ENCODE measurements around the gene RET.

The RET gene

DNA sequence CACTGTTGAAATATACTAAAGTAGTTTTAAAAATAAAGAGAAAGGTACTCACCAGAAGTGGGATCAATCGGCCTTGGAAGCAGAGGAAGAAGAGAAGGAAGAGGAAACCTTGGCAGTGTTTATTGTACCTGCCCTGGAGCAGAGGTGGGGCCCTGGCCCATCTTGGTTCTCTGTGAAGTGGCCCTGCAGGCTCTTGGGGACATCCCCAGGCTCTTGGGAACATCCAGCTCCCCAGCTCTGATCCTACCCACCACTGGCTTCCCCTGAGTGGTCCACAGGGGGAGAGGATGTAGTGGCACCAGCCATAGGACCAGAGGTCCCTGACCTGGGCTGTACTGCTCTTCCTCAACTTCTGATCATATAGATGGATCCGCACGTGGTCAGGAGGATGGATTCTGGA, 22.3 kb upstream of the RET start:
- Histone ChIP-seq H3K4me3 (ENCODE audit: low read length in 2 of 2) (no peak overlapping the region), H3K79me1 (ENCODE audit: low read depth, low read length) (no peaks in the 10 kb centered on the region), H3K14ac (ENCODE audit: low read length) (no peak overlapping the region), H3K4me1 (ENCODE audit: control insufficient read depth in 2 of 2, insufficient read depth in 1 of 2, low read depth in 1 of 2, low read length in 2 of 2) (no peaks in the 10 kb centered on the region), H2AK5ac (ENCODE audit: low read depth, low read length) (no peak overlapping the region), H3K23ac (ENCODE audit: low read depth, low read length, poor library complexity) (no peak overlapping the region), H2AFZ (ENCODE audit: low read length) (no peak overlapping the region), H3K27ac (replicated peaks; ENCODE audit: low read length) (no peak overlapping the region), H3K36me3 (replicated peaks in 1 of 2; ENCODE audit: control insufficient read depth in 2 of 2, insufficient read depth in 2 of 2, low read length in 2 of 2) (no peaks in the 10 kb centered on the region), H3K9me3 (replicated peaks in 1 of 2; ENCODE audit: control insufficient read depth in 2 of 2, insufficient read depth in 1 of 2, low read depth in 1 of 2, low read length in 2 of 2) (no peaks in the 10 kb centered on the region), H4K8ac (ENCODE audit: low read depth, low read length) (no peak overlapping the region), H2BK120ac (ENCODE audit: low read depth, low read length) (no peak overlapping the region), H2BK15ac (ENCODE audit: low read length) (no peak overlapping the region), H3K4me2 (ENCODE audit: insufficient read depth, low read length, poor library complexity, severe bottlenecking) (no peak overlapping the region), H3K27me3 (ENCODE audit: control insufficient read depth in 3 of 3, insufficient read depth in 3 of 3, low read depth in 1 of 3, low read length in 3 of 3) (peaks cover 0 to 2% (median 0%) of the 10 kb centered on the region in 3 experiments), H3K4ac (ENCODE audit: low read length) (no peak overlapping the region), H3K9ac (ENCODE audit: low read depth, low read length, poor library complexity) (no peak overlapping the region), H3K18ac (ENCODE audit: low read length) (no peak overlapping the region), H2BK5ac (ENCODE audit: low read length) (no peak overlapping the region), H4K91ac (ENCODE audit: low read depth, low read length, poor library complexity) (no peak overlapping the region), H2BK12ac (ENCODE audit: low read length) (no peak overlapping the region)
- no peak for DNase-seq (ENCODE audit: low spot score)
- WGBS, 2 donors (ENCODE audit: extremely low coverage in 2 of 2, insufficient read length in 2 of 2, insufficient replicate concordance in 1 of 2) = no CpG with 5 or more reads among the region's 3 CpGs

DNA sequence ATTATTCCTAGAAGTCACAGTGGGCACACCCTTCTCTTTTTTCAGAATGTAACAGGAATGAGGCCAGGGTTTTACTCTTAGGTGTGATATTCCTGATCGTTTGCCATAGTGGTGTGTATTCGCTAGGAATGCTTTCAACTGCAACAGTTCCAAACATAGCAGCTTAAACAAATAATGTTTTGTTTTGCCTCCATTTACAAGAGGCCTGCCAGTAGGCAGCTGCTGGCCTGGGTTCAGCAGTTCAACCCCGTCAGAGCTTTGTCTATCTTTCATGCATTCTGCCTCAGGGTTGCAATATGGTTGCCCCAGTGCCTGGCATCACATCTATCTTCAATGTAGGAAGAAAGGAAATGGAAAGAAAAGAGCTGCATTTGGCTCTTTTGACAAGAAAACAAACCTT, 21.7 kb upstream of the RET start:
- no peak overlapping the region for H4K91ac ChIP-seq (ENCODE audit: low read depth, low read length, poor library complexity)
- H3K27me3 ChIP-seq (ENCODE audit: control insufficient read depth in 3 of 3, insufficient read depth in 3 of 3, low read depth in 1 of 3, low read length in 3 of 3) = peaks cover 0 to 2% (median 0%) of the 10 kb centered on the region in 3 experiments
- no peak overlapping the region for H3K27ac ChIP-seq (replicated peaks; ENCODE audit: low read length)
- H2BK12ac ChIP-seq (ENCODE audit: low read length) = no peak overlapping the region
- H2AFZ ChIP-seq (ENCODE audit: low read length) = no peak overlapping the region
- H3K36me3 ChIP-seq (replicated peaks in 1 of 2; ENCODE audit: control insufficient read depth in 2 of 2, insufficient read depth in 2 of 2, low read length in 2 of 2) = no peaks in the 10 kb centered on the region
- no peaks in the 10 kb centered on the region for H3K4me1 ChIP-seq (ENCODE audit: control insufficient read depth in 2 of 2, insufficient read depth in 1 of 2, low read depth in 1 of 2, low read length in 2 of 2)
- H3K23ac ChIP-seq (ENCODE audit: low read depth, low read length, poor library complexity) = no peak overlapping the region
- H2AK5ac ChIP-seq (ENCODE audit: low read depth, low read length) = no peak overlapping the region
- no peak overlapping the region for H3K4ac ChIP-seq (ENCODE audit: low read length)
- no peak for DNase-seq (ENCODE audit: low spot score)
- H3K9ac ChIP-seq (ENCODE audit: low read depth, low read length, poor library complexity) = no peak overlapping the region
- no CpG with 5 or more reads among the region's 3 CpGs for WGBS, 2 donors (ENCODE audit: extremely low coverage in 2 of 2, insufficient read length in 2 of 2, insufficient replicate concordance in 1 of 2)
- H3K9me3 ChIP-seq (replicated peaks in 1 of 2; ENCODE audit: control insufficient read depth in 2 of 2, insufficient read depth in 1 of 2, low read depth in 1 of 2, low read length in 2 of 2) = no peaks in the 10 kb centered on the region
- H3K4me2 ChIP-seq (ENCODE audit: insufficient read depth, low read length, poor library complexity, severe bottlenecking) = no peak overlapping the region
- no peak overlapping the region for H3K14ac ChIP-seq (ENCODE audit: low read length)
- H3K79me1 ChIP-seq (ENCODE audit: low read depth, low read length) = no peaks in the 10 kb centered on the region
- H2BK120ac ChIP-seq (ENCODE audit: low read depth, low read length) = no peak overlapping the region
- no peak overlapping the region for H3K18ac ChIP-seq (ENCODE audit: low read length)
- no peak overlapping the region for H2BK5ac ChIP-seq (ENCODE audit: low read length)
- no peak overlapping the region for H3K4me3 ChIP-seq (ENCODE audit: low read length in 2 of 2)
- H4K8ac ChIP-seq (ENCODE audit: low read depth, low read length) = no peak overlapping the region
- no peak overlapping the region for H2BK15ac ChIP-seq (ENCODE audit: low read length)

DNA sequence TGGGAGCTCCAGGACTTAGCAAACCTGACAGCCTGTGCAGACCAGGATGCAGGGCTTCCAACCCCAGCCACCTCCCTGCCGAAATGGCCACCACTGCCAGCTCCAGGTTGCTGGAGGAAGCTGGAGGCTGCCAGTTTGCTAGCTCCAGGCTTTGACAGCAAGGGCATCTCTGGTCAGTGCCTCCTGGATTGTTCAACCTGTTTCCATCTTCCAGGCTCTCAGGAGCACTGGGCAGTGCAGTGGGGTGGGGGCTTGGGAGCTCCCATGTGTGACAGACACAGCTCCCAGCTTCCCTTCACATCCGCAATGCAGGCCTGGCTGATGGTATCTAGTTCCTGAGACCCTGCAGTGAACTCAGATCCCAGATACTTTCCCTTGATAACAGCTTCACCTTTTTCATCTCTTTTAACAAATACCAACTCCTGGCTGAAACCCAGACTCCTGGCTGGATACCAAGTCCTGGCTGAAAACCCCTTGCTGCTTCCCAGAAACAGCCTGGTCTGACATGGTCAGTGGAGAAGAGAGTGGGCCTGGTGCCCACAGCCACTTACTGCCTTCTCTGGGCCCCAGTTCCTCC, 20.8 kb upstream of the RET start:
- Histone ChIP-seq H3K23ac (ENCODE audit: low read depth, low read length, poor library complexity) (no peak overlapping the region), H2AFZ (ENCODE audit: low read length) (no peak overlapping the region), H3K18ac (ENCODE audit: low read length) (no peak overlapping the region), H4K91ac (ENCODE audit: low read depth, low read length, poor library complexity) (no peak overlapping the region), H3K4me3 (ENCODE audit: low read length in 2 of 2) (no peak overlapping the region), H2BK15ac (ENCODE audit: low read length) (no peak overlapping the region), H3K4me2 (ENCODE audit: insufficient read depth, low read length, poor library complexity, severe bottlenecking) (no peak overlapping the region), H3K79me1 (ENCODE audit: low read depth, low read length) (no peaks in the 10 kb centered on the region), H3K14ac (ENCODE audit: low read length) (peak overlapping the region; percentile 2), H2BK5ac (ENCODE audit: low read length) (peak overlapping the region; percentile 59), H3K27me3 (ENCODE audit: control insufficient read depth in 3 of 3, insufficient read depth in 3 of 3, low read depth in 1 of 3, low read length in 3 of 3) (peaks cover 0 to 2% (median 0%) of the 10 kb centered on the region in 3 experiments), H3K4me1 (ENCODE audit: control insufficient read depth in 2 of 2, insufficient read depth in 1 of 2, low read depth in 1 of 2, low read length in 2 of 2) (no peaks in the 10 kb centered on the region), H3K27ac (replicated peaks; ENCODE audit: low read length) (no peak overlapping the region), H3K9me3 (replicated peaks in 1 of 2; ENCODE audit: control insufficient read depth in 2 of 2, insufficient read depth in 1 of 2, low read depth in 1 of 2, low read length in 2 of 2) (no peaks in the 10 kb centered on the region), H2BK12ac (ENCODE audit: low read length) (no peak overlapping the region), H2BK120ac (ENCODE audit: low read depth, low read length) (no peak overlapping the region), H3K36me3 (replicated peaks in 1 of 2; ENCODE audit: control insufficient read depth in 2 of 2, insufficient read depth in 2 of 2, low read length in 2 of 2) (no peaks in the 10 kb centered on the region), H2AK5ac (ENCODE audit: low read depth, low read length) (no peak overlapping the region), H3K4ac (ENCODE audit: low read length) (no peak overlapping the region), H3K9ac (ENCODE audit: low read depth, low read length, poor library complexity) (no peak overlapping the region), H4K8ac (ENCODE audit: low read depth, low read length) (no peak overlapping the region)
- no peak for DNase-seq (ENCODE audit: low spot score)
- no CpG with 5 or more reads among the region's 2 CpGs for WGBS, 2 donors (ENCODE audit: extremely low coverage in 2 of 2, insufficient read length in 2 of 2, insufficient replicate concordance in 1 of 2)

- DNase-seq (ENCODE audit: low spot score) = no peak
- H3K4me3 ChIP-seq (ENCODE audit: low read length in 2 of 2) = no peak overlapping the region
- H2AK5ac ChIP-seq (ENCODE audit: low read depth, low read length) = peak overlapping the region; percentile 66
- H3K4ac ChIP-seq (ENCODE audit: low read length) = peak overlapping the region; percentile 81
- peaks cover 0 to 2% (median 0%) of the 10 kb centered on the region in 3 experiments for H3K27me3 ChIP-seq (ENCODE audit: control insufficient read depth in 3 of 3, insufficient read depth in 3 of 3, low read depth in 1 of 3, low read length in 3 of 3)
- H3K36me3 ChIP-seq (replicated peaks in 1 of 2; ENCODE audit: control insufficient read depth in 2 of 2, insufficient read depth in 2 of 2, low read length in 2 of 2) = no peaks in the 10 kb centered on the region
- no peak overlapping the region for H2AFZ ChIP-seq (ENCODE audit: low read length)
- H2BK15ac ChIP-seq (ENCODE audit: low read length) = no peak overlapping the region
- H3K4me2 ChIP-seq (ENCODE audit: insufficient read depth, low read length, poor library complexity, severe bottlenecking) = no peak overlapping the region
- no peak overlapping the region for H3K18ac ChIP-seq (ENCODE audit: low read length)
- H3K79me1 ChIP-seq (ENCODE audit: low read depth, low read length) = no peaks in the 10 kb centered on the region
- H4K8ac ChIP-seq (ENCODE audit: low read depth, low read length) = peak overlapping the region; percentile 72
- no peaks in the 10 kb centered on the region for H3K4me1 ChIP-seq (ENCODE audit: control insufficient read depth in 2 of 2, insufficient read depth in 1 of 2, low read depth in 1 of 2, low read length in 2 of 2)
- peak overlapping the region; percentile 59 for H2BK5ac ChIP-seq (ENCODE audit: low read length)
- no peak overlapping the region for H2BK120ac ChIP-seq (ENCODE audit: low read depth, low read length)
- H3K9me3 ChIP-seq (replicated peaks in 1 of 2; ENCODE audit: control insufficient read depth in 2 of 2, insufficient read depth in 1 of 2, low read depth in 1 of 2, low read length in 2 of 2) = no peaks in the 10 kb centered on the region
- H4K91ac ChIP-seq (ENCODE audit: low read depth, low read length, poor library complexity) = no peak overlapping the region
- no peak overlapping the region for H3K27ac ChIP-seq (replicated peaks; ENCODE audit: low read length)
- WGBS, 2 donors (ENCODE audit: extremely low coverage in 2 of 2, insufficient read length in 2 of 2, insufficient replicate concordance in 1 of 2) = no CpG with 5 or more reads among the region's 5 CpGs
- peak overlapping the region; percentile 77 for H2BK12ac ChIP-seq (ENCODE audit: low read length)
- H3K23ac ChIP-seq (ENCODE audit: low read depth, low read length, poor library complexity) = peak overlapping the region; percentile 66
- H3K9ac ChIP-seq (ENCODE audit: low read depth, low read length, poor library complexity) = peak overlapping the region; percentile 74
- H3K14ac ChIP-seq (ENCODE audit: low read length) = no peak overlapping the region
Measured at GRCh38 chr10:43056568-43057011, 20.3 kb upstream of the RET start.
